ENCODE results near the gene ZNF253.

ZNF253 gene

DNA sequence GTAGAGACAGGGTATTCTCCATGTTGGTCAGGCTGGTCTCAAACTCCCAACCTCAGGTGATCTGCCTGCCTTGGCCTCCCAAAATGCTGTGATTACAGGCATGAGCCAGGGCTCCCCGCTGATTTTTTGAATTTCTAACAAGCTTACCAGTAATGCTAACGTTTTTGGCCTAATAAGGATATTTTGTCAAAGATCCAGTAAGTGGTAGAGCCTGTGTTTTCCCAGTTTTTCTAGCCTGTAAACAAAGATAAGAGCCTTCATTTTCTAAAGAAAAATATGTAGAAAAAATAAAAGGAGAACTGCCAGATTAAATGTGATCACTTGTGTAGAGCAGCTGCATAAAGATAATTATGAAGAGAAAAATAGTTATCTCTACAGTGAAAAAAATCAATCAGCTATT is 72.8 kb downstream of the ZNF253 start:
- TF ChIP-seq, protein P1, sequence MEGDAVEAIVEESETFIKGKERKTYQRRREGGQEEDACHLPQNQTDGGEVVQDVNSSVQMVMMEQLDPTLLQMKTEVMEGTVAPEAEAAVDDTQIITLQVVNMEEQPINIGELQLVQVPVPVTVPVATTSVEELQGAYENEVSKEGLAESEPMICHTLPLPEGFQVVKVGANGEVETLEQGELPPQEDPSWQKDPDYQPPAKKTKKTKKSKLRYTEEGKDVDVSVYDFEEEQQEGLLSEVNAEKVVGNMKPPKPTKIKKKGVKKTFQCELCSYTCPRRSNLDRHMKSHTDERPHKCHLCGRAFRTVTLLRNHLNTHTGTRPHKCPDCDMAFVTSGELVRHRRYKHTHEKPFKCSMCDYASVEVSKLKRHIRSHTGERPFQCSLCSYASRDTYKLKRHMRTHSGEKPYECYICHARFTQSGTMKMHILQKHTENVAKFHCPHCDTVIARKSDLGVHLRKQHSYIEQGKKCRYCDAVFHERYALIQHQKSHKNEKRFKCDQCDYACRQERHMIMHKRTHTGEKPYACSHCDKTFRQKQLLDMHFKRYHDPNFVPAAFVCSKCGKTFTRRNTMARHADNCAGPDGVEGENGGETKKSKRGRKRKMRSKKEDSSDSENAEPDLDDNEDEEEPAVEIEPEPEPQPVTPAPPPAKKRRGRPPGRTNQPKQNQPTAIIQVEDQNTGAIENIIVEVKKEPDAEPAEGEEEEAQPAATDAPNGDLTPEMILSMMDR (IDR thresholded peaks at IDR 0.05; ENCODE audit: borderline replicate concordance, insufficient read depth, low read depth, low read length), result no peak
- H3K4me3 ChIP-seq (ENCODE audit: low read depth, low read length), result no peak overlapping the region

DNA sequence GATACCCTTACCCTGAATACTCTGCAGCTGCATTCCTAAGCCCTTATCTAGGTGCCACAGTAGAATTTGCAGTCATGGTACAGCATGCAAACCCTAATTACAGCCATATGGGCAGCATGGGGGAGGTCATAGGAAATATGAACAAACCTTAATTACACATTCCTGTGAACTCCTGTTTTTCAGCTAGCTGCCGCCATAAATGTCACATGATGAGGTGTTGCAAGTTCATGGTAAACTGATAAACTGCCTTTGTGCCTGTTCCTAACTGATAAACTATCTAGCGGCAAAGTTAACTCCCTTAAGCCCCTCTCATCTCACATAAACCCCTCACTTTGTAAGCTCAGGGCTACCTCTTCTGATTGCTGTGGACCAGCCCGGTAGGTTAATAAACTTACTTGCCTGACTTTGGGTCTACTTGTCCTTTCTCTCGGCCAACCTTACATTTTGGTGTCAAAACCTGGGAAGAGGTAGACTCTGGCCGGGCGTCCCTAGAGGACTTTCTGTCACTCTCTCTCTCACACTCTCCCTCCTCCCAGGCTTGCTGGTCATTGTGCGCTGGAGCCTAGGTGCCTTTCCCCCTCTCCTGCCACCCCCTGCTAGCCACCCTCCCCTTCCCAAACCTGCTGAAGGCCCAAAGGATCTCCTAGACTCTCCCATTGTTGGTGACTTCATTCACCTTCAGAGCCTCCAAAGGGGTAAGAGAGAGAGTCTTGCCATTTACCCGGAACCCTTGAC is 78.3 kb downstream of the ZNF253 start:
- H3K4me3 ChIP-seq (ENCODE audit: low read depth, low read length), result no peak overlapping the region
- TF ChIP-seq, protein P1 (IDR thresholded peaks at IDR 0.05; ENCODE audit: borderline replicate concordance, insufficient read depth, low read depth, low read length), result no peak

All from GM12875 (cell line).